ENCODE data around the gene MYO1B.

- TF ChIP-seq CTCF (IDR thresholded peaks at IDR 0.05; ENCODE audit: poor library complexity, severe bottlenecking) (no peak), POLR2AphosphoS5 (IDR thresholded peaks at IDR 0.05) (no peak), EZH2 (IDR thresholded peaks at IDR 0.05; ENCODE audit: borderline replicate concordance, insufficient read depth, low read length, poor library complexity, severe bottlenecking) (no peak)
These were observed 105.6 kb downstream of the MYO1B start for GRCh38 chr2:191350826-191351225.
